Femur (tissue), 1 donor: ENCODE results near the gene LENG9.
A peak's percentile ranks its signal among the peaks of the same experiment; 100 is the strongest.

Source experiments
- DNase-seq: peaks from one replicate; pipeline ENCODE4 v3.0.0-alpha.2; 2017

LENG9 gene

GRCh38 chr19:54477650-54478049 lies 14.1 kb upstream of the LENG9 start:
- no peak for DNase-seq

GRCh38 chr19:54475706-54476105 lies 12.1 kb upstream of the LENG9 start:
- DNase-seq: no peak

DNA sequence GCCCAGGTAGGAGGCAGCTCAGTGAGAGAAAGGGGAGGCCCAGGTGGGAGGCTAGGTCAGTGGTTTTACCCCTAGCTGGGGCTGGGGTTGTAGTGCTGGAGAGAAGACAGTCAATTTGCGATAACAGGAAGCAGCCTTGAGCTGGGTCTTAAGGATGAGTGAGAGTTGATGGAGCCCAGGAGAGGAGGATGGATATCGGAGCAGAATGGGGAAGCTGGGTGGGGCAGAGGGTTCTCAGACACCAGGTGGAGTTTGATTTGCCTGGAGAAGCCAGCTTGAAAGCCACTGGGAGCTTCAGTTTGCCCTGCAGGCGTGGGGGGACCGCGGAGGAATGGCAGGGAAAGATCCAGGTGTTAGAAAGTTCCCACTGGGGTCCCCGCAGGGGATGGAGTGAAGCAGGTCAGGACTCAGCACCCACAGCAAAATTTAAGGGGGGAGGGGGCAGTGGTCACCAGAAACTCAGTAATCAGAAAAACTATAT lies 10.4 kb upstream of the LENG9 start:
- DNase-seq: no peak

DNA sequence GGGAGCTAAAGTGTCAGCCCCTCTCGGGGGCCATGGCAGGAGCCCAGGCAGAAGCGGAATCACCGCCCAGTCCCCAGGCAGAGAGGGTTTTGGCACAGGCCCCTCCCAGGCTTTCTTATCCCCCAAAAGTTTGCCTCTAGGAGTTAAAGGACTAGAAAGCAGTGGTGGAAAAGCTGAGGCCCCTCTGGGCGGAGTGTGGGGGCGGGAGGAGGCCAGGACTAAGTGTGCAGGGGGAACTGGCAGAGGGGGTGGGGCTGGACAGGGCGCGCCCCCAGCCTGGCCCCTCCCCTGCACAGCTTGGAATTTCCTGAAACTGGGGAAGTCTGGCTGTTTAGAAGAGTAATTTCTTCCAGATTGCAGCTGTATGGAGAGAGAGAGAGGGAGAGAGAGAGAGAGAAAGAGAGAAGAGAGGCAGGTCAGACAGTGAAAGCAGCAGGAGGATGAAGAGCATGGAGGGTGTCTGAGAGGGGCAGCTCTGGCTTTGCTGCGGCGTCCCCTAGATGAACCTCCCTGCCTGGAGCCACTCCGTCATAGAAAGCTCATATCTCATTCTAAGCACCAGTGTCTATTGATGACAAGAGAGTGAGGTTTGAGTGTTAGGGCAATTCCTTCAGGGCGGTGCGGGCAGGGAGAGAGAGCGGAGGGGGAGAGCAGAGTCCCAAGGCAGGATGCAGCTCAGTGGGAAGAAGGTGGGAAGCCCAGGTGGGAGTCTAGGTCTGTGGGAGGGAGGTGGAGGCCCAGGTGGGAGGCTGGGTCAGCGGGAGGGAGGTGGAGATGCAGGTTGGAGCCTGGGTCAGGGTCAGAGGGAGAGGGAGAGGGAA lies 9.7 kb upstream of the LENG9 start, which contains the start of gene CDC42EP5:
Gene CDC42EP5, minus strand, starts transcription at position 226 of the 821 bp plus-strand sequence. CDS start 7,749 bp downstream, outside the sequence.
- peak; percentile 97 for DNase-seq

DNA sequence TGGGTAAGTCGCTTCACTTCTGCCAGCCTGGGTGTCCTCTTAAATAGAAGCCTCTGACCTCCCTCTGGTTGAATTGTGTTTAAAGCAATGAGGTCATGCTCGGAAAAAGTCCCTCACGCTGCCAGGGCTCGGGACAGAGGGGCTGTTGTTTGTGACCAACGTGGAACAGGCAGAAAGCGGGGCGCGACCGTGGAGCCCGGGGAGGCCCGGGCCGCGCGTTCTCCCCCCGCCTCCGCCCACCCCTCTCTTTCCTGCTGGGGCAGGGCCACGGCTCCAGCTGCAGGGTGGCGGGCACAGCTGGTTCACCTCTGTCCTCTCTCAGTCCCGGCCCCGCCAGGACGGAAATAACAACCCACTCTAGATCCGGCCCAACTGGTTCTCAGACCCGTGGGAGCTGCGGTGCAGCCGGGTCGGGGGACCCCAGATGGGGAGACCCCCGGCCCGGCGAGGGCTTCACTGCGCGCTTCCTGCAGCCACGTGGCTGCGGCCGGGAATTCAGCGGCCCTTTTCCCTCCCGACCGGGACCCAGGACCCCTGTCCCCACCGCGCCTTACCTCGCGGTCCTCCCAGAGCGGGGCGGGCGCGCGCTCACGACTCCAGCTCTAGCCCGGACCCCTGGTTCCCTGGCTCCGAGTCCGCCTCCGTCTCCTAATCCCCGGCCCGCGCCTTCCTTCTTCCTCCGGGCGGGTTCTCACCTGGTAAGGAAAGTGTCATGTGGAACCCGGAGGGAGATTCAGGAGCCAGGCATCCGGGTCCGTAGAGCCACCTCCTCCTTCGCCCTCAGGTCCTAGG lies 7.6 kb upstream of the LENG9 start:
- peak; percentile 78 for DNase-seq

- DNase-seq: no peak
Measured at GRCh38 chr19:54470276-54470887, 6.8 kb upstream of the LENG9 start.

GRCh38 chr19:54469496-54469934 lies 5.9 kb upstream of the LENG9 start:
- DNase-seq: no peak

- DNase-seq: peak; percentile 16
Measured at GRCh38 chr19:54466110-54466480, 2.5 kb upstream of the LENG9 start.

DNA sequence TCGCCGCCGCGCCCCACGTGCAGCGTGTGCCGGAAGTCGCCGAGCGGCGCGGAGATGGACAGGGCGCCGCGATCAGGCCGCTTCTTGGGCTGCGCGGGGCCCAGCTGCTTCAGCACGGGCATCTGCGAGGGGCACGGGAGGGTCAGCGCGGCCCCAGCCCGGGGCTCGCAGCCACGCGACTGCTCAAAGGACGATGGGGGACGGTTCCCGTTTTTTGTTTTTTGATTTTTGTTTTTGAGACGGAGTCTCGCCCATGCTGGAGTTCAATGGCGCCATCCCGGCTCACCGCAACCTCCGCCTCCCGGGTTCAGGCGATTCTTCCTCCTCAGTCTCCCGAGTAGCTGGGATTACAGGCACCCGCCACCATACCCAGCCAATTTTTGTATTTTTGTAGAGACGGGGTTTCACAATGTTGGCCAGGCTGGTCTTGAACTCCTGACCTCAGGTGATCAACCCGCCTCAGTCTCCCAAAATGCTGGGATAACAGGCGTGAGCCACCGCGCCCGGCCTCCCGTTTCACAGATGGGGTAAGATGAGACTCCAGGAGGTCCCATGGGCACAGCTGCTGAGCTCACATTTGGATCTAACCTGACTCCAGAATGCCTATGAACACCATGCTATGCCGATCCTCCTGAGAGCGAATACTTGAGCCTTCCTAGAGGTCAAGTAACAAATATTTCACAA lies 2.0 kb upstream of the LENG9 start:
- peak; percentile 33 for DNase-seq

DNA sequence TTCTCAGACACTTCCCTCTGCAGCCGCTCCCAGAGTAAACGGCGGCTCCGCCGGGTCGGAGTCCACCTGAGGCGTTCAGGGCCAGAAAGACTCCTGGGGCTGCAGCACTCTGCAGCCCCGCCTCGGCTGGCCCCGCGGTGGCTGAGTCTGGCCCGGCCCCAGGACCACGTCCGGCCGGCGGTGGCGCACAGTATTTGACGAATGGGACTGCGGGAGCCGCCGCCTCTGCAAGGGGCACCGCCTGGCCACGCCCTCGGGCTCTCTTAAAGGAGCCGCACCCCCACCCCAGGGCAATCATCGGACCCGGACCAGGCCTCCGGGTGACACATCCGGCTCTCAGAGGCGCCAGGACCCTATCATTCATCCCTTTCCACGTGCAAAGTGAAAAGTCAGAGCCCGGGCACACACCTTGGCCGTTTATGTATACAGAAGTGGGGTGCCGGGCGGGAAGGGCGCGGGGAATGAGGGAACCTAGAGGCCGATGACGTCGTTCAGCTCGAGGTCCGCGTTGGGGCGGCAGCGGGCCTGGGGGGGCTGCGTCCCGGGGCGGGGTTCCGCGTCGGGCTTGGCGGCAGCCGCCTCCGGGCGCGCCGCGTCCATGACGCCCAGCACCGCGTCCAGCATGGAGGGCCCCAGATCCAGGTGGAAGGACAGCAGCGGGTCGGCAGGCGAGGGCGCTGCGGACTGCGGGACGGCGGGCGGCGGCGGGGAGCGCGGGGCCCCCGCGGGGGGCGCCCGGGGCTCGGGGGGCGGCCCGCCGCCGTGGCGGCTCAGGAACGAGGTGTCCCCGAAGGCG lies 1.2 kb upstream of the LENG9 start:
- peak; percentile 93 for DNase-seq

GRCh38 chr19:54464044-54464629 lies 559 bp upstream of the LENG9 start:
- peak; percentile 86 for DNase-seq

- peak; percentile 79 for DNase-seq
Measured at GRCh38 chr19:54462655-54463530, 685 bp downstream of the LENG9 start.

- no peak for DNase-seq
Measured at GRCh38 chr19:54462047-54462654, 1.4 kb downstream of the LENG9 start.

DNA sequence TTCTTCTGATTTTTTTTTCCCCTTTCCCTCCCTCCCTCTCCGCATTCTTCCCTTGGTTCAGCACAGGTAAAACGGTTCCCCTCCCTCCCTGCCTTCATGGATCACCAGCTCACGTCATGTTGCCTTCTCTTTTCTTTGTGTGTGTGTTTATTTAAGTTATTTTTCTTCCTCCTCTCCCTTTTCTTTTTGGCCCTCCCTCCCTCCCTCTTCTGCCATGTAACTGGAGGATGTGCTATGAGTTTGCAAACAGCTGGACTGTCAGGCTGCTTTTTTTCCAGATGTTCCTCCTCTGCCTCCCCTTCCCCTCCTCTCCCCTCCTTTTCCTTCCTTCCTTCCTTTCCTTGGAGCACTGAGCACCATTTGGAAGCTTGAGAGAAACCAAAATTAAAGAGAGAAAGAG lies 2.0 kb downstream of the LENG9 start:
- DNase-seq: no peak

DNA sequence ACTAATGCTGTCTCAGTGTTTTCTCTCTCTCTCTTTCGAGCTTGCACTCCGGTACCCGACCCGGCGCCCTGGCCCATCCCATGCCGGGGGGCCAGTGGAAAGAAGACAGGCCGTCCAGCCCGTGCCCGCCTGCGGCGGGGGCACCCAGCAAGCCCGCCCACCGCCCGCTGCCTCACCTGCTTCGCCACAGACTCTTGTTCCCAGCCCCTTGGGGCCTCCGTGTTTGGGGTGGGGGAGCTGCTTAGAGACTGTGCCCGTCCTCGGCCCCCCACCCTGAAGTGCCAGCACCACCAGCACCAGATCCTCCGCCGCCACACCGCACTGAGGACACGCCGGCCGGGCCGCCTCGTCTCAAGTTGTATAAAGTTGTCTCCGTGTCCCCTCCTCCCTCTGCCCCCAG lies 2.4 kb downstream of the LENG9 start:
- no peak for DNase-seq

DNA sequence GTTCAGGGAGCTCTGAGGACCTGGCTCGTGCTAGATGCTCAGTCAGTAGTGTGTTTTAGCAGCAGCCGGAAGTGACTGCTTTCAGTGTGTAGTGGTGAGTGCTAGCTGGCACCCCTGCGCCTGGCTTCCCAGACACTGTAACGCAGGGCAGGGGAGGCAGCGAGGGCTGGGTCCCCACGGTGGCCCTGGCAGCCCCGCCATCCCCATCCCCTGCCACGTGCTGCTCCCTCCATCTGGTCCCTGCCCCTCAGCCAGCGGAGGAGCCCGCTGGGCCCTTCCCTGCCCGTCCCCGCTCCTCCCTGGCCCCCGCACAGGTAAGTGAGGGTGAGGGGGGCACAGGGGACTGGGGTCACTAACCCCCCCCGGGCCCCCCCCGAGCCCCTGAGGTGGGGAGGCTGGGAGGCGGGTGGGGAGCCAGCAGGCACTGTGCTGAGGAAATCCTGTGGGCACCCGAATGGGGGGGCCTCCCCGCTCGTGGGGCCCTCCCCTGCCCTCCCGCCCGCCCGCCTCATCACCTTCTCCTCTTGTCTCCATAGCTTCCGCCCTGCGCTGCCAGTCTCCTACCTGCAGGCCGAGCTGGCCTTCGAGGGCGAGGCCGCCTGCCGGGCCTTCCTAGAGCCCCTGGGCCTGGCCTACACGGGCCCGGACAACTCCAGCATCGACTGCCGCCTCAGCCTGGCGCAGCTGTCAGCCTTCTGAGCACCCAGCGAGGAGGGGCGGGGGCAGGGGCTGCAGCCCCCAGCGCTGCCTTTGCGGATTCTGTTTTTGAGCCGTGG lies 3.2 kb downstream of the LENG9 start:
- DNase-seq: no peak

- no peak for DNase-seq
Measured at GRCh38 chr19:54459282-54460229, 4.0 kb downstream of the LENG9 start.
